HT-29 (cell line): ENCODE measurements around the gene VIPR2. TPM values are rescaled to one million over a fixed set of nuclear protein-coding genes. Genes with fewer than 3 reads are reported as not detected.

Experiments used
- DNase-seq: peaks from one replicate; pipeline ENCODE4 v3.0.0-alpha.2; 2015; ENCODE audit warnings: low spot score
- total RNA-seq: library from RNA; depleted of rRNA; stranded (reverse); fragments of >200 nt; shearing (Covaris generic); gene quantifications from 2 replicates; pipeline ENCODE4 v1.2.3, GENCODE V29; 2014

The VIPR2 gene
- total RNA-seq, 1 experiment from 2014 or later = not detected

DNA sequence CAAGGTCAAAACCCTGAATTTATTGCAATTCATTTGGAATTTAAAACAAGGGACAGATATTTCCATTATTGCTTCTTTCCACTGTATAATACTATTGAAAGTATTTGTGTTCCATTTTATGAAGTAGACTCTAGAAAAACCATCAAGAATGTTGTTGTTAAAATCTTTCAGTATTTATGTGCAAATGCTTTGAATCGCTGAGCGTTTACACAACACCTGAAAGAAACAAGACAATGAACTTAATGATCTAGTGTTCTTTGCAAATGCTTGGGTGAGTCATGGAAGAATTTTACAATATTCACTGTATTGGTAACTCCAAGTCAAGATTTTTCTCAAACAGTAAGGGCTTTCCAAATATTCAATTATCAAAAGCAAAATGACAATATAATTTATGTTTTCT is 97.1 kb downstream of the VIPR2 start:
- DNase-seq = no peak

DNA sequence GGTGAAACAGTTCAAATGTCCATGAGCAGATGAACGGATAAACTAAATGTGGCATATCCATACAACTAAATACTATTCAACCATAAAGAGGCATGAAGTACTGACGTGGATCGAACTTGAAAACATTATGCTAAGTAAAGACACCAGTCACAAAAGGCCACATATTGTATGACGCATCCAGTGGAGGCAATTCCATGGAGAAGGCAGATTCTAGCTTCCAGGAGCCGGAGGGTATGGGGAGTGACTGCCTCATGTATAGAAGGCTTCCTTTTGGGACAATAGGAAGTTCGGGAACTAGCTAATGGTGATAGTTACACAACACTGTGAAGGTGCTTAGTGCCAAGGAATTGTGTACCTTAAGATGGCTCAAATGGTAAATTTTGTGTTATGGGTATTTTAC is 98.4 kb downstream of the VIPR2 start:
- no peak for DNase-seq

DNA sequence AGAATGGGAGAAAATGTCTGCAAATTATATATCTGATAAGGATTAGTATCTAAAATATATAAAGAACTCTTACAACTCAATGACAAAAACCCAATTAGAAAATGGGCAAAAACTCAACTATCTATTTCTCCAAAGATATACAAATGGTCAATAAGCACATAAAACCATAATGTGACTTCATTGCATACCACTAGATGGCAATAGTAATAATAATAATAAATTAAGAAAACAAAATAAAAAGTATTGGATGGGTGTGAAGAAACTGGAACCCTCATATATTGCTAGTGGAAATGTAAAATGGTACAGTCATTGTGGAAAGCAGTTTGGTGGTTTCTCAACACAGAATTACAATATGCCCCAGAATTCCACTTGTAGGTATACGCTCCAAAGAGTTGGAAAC is 98.8 kb downstream of the VIPR2 start:
- no peak for DNase-seq

DNA sequence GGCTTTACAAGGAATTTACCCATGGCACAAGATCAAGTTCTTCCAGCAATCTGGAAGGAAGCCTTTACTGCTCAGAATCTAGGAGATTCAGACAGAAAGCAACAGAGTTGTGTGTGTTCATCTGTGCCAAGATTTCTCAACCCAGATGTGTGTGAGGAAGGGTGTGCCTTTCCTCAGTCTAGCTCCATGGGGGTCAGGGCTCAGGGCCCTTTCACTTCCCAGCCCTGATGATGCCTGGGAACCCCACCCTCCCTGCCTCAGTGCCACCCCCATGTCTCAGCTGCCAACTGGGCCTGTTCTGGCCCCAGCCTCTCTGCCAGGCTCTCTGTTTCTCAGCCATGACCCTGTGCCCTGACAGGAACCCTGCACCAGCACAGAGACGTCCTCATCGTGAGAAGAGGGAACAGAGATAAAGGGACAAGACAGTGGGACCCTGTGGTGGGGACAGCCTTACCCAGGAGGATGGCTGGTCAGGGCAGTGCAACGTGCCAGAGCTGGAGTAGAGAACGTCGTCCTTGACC is 102.0 kb downstream of the VIPR2 start:
- DNase-seq = no peak

DNA sequence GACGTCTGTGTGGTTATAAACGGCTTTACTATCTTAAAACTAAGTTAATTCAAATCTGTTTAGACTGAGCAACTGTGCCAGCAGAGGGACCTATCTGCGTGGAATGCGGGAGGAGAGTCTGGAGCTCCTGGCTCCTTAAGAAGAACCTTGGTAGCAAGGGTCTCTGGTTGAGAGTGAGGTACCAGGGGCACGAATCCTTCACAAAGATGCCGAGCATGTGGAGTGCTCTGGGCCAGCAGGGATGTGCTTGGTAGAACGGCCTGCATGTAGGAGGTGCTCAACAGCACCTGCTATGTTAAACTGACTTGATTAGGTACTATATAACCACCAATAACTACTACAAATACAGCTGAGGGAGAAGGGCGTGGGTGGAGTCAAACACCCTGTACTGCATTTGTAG is 102.6 kb downstream of the VIPR2 start:
- DNase-seq = no peak

DNA sequence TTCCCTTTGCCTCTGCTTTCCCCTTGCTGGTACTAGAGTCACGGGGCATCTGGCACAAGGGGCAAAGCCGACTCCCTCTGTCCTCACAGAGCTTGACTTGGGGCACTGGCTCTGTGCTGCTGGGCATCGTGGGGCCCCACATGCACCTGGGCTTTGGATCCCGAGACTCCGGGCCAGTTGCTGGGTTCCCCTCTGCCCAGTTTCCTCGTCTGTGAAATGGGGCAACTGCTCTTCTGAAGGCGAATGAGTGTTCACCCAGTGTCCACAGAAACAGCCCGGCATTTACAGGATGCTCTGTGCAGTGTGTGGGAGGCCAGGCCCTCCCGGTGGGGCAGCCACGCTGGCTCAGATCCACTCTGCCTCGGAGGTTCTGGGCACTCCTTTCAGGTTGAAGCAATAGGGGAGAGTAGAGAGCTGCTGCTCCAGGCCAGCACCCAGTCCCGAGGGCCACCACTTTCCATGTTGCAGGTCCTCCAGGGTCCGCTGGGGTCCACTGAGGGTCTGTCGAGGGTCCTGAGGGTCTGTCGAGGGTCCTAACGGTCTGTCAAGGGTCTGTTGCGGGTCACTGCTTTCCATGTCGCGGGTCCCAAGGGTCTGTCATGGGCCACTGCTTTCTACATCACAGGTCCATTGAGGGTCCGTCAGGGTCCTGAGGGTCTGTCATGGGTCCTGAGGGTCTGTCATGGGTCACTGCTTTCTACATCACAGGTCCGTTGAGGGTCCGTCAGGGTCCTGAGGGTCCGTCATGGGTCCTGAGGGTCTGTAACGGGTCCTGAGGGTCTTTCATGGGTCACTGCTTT is 103.6 kb downstream of the VIPR2 start:
- DNase-seq = no peak

DNA sequence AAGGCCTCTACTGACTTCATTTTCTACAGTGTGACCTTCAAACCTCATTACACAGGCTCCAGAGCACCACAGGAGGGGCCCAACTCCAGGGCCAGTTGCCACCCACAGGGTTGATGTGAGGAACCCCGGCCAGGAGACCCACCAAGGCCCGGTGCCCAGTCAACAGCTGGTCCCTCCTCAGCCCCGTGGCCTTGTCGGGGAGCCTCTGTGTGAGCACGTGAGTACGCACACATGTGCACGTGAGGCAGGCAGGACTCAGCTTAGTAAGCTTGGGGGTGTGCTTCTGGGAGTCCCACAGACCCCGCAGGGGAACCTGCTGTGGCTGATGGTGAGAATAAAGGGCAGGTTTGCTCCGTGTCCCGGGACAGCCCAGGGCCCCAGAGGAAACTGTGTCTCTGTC is 104.5 kb downstream of the VIPR2 start:
- DNase-seq = no peak

DNA sequence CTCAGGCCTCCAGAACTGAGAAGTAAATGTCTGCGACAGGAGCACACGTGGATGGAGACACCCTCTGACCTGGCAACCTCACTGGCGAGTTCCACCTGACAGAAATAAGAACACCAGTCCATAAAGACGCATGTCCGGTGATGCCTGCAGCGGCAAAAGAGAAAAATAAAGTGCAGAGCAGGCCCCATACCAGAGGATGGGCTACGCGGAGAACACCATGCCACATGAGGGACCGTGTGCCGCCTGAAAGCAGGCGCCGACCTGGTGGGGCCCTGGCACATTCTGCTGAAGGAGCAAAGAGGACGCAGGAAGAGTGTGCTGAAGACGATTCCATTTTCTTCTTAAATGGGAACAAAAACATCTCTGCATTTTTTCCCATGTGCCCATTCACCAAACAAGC is 105.0 kb downstream of the VIPR2 start:
- no peak for DNase-seq

DNA sequence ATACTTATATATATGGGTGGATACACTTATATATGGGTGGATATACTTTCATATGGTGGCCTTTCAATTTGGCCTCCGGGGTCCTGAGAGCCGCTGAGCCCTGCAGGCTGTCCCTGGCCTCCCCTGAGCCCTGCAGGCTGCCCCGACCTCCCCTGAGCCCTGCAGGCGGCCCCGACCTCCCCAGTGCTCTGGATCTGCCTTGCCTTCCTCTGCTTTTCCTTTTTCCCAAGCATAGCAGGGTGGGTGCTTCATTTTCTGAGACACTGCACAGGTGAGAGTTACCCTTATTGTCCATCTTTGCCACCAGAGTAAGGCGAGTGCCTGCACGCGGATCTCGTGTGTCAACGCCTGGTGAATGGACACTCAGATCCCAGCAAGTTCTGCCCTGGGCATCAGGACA is 106.6 kb downstream of the VIPR2 start:
- no peak for DNase-seq

DNA sequence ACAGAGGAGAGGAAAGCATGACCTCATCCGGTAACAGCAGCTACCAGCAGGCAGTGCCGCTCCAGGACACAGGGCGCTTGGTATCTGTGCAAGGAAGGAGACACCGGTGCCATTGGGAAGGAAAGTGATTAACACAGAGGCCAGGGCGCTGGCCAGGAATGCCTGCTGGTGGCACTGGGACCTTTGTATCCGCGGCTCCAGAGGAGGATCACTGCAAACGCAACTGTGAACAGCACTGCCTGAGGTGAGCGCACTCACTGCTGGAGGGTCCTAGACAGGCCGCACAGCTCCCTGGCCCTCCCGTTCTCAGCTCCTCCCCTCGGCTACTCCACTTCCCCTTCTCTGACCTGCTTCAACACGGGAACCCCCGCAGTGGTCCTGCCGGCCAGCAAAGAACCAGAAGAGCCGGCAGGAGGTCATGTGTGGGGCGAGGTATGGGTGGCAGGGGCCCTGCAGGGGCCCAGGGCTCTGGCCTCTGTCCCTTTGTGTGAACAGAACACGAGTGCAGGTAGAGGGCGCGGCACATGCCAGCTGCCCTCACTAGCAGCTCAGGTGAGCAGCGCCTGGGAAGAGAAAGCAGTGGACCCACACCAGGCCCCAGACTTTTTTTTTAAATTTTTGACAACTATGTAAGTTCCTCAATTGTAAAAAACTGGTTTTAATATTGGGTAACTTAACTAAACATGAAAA is 107.6 kb downstream of the VIPR2 start:
- DNase-seq = no peak

DNA sequence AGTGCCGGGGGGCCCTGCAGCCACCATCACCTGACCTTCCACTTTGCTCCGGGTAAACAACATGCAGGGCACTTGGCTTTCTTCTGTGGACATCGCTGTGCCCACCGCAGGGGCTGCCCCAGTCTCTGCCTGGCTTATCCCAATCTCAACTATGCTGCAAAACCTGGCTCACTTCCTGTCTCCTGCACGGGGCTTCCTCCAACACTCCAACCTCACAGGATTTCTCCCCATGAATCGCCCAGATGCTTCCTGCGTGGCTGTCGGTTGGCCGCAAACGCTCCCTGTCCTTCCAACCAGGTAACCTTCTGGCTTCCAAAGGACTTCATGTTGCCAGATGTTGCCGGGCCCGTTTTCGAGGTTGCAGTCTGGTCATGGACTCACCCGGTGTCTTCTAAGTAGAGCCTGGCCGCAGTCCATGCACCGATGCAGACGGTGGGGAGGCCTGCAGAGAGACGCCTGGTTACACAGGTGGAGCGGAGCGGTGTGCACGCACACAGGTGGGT is 109.0 kb downstream of the VIPR2 start:
- DNase-seq = no peak

DNA sequence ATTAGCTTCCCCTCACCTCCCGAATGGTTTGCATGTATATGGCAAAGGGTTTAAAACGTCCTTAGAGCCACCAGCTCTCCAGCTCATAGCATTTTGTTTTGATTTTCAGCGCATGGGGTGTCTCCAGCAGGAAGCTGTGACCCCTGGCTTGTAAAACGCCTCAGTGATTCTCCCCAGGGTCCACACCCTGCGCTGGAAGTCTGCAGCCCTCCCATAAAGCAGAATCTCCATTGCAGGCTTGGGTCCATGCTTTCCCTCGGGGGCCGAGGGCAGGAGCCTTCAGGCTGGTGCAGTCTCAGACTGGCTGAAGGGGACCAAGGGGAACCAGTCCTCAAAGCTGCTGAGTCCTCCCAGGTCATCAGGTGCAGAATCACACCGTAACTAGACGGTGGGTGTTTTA is 109.7 kb downstream of the VIPR2 start:
- DNase-seq = no peak

DNA sequence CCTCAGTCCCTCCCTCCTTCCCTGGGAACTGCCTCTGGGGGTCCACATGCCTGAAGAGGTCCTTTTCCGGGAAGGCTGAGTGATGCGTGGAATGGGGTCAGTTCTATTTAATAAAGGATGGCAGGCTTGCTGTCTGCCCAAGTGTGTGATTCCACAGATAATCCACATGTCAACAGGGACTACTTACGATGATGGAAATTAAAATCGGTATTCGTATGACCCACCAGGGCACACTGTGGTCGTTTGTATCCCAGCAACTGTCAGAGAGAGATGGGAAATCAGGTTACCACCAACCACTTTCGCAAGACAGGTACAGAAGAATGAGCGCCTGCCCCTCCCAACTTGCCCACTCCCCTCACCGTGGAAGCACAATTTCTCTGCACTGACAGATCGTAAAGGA is 110.3 kb downstream of the VIPR2 start:
- DNase-seq = no peak

DNA sequence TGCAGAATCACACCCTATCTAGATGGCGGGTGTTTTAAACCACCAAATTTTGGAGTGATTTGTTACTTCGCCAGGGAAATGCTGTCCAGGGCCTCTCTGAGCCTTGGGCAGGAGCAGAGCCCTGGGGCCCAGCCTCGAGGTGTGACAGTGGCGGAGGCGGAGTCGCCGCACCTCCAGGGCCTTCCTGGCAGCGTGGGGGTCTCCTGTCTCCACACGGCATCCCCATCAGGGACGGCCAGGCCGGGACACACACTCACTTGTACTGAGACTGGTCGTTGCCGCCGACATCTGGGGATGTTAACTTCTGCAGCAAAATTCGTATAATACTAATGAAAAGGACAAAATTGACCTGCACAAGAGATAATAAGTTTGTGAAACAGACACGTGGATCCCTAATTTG is 110.7 kb downstream of the VIPR2 start:
- DNase-seq = no peak

DNA sequence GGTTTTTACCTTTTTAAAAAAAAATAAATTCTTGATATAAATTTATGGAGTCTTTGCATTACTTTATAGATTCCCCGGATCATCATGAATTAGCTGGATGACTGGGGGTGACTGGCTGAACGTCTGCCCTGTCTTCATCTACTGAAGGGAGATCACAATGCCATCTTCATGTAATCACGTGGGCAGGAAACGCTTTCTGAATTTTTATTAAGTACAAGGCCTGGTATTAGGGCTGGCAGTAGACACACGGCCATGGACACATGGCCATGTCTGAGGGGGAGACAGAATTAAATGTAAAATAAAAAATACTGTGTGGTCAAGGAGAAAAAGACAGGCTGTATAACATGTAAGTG is 111.2 kb downstream of the VIPR2 start:
- DNase-seq = no peak

DNA sequence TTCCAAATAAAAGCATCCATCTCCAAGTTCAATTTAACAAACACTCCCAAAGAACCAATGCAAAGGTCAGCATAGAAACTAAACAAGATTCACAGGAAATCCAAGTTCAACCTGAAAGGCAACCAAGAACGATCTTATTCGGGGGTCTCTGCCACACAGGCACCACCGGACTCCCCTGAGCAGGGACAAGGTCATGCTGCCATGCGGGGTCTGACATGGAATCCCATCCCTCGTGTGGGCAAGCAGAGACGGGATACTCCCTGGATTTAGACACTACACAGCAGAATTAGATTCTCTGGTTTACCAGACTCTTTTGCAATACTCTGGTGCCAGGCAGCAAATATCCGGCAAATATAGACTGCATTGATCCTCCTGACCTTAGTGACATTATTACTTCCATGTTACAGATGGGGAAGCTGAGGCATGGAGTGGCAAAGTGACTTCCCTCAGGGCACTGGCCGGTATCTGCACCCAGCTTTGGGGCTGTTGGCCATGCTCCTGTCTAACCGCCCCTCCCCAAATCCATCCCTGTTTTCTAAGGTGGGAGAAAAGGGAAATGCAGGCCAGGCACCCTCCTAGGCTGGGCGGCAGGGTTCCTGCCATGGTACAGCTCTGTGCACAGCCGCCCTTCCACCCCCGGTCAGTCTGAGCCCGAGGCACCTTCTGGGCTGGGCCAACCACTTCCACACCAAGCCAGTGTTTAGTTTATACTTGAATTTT is 111.8 kb downstream of the VIPR2 start:
- DNase-seq = no peak

DNA sequence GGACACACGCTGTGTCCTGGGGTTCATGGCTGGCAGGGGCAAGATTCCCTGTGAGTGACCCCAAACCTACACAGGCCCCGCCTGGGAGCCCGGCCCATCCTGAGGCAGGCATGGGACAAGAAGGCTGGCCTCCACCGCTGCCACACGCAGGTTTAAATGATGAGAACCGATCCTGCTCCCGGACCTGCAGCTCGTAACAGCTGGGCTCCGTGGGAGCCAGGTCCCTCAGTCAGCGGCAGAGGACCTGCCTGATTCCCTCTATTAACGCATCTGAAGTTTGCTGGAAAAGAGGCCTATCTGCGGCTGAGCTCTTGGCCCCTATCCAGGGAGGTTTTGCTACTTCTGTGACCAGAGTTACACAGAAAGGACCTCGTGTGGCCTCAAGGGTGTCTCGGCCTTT is 112.3 kb downstream of the VIPR2 start:
- no peak for DNase-seq

DNA sequence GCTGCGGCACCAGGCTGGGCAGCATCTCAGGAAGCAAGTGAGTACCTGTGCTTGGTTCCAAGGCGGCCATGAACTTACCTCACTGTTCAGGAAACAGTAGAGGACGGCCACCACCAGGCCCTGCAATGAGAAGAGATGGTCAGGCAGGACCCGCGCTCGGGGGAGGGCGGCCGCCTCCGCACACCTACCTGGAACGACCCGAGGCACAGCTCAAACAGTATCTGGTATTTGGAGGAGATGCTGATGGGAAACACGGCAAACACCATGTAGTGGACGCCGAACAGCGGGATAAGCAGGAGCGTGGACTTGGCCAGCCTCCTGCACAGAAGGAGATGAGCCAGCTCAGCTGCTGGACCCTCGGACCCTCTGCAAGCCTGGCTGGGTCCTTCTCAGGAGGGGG is 112.9 kb downstream of the VIPR2 start:
- no peak for DNase-seq

DNA sequence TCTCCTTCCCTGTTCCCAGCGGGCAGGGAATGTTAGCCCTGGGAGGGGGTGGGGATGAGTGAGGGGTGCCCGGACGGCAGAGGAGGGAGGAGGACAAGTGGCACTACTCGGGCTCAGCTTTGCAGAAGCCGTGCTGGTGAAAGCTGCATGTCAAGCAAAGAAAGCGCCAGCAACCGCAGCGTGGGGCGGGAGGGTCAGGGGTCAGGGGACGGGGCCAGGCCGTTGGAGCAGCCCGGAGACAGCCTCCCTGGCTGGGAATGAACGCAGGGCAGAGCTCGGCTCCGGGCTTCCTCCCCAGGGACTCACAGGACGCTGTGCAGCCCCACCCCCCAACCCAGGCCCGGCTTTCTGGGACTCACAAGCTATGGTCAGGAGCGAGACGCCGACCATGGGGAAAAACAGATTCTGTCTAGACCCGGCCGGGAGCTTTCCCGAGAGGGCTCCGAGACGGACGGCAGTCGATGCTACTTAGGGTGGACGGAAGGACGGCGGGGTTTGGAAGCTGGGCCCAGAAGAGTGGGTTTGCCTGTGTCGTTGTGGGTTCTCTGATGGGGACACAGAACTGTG is 113.4 kb downstream of the VIPR2 start:
- DNase-seq = no peak

DNA sequence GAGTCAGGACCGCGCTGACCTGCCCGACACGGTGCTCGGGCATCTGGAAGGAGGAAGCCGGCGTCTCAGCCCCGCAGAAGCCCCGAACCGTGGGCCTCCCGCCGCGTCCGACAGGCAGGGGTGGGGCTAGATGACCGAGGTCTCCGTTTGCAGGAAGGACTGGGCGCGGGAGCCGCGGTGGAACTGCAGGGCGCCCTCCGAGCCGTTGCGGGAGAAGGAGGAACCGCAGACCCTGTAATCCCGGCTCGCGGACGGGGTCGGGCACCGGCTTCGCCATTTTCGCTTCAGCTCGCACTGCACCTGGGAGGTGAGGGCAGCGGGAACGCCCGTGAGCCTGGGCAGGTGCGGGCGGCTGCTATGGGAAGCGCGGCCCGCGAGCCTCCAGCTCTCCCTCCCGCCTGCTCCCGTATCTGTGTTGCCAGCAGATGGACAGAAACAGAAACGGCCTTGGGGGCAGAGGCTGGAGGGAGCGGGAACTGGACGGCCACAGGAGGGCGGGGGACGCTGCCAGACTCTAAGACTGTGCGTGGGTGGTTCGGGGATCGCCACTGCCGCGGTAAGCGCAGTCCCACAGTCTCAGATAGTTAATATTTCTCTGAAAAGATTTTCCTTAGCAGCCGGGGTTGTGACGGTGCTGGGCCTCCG is 114.1 kb downstream of the VIPR2 start:
- DNase-seq = peak; percentile 51
